GM12875 (cell line): Measurements from ENCODE around the gene CD300LB.

Experiments
- H3K4me3 ChIP-seq: one replicate; pipeline ENCODE4 v1.5.1; 2011; ENCODE audit warnings: low read depth, low read length, control low read depth
- TF ChIP-seq, protein P1 (sequence below): IDR thresholded peaks from 2 replicates; pipeline ENCODE4 v1.5.1; 2011; ENCODE audit warnings: low read depth, mild to moderate bottlenecking, control low read depth, inconsistent platforms, low read length, moderate library complexity, borderline replicate concordance; ENCODE audit not compliant: insufficient read depth

The CD300LB gene

DNA sequence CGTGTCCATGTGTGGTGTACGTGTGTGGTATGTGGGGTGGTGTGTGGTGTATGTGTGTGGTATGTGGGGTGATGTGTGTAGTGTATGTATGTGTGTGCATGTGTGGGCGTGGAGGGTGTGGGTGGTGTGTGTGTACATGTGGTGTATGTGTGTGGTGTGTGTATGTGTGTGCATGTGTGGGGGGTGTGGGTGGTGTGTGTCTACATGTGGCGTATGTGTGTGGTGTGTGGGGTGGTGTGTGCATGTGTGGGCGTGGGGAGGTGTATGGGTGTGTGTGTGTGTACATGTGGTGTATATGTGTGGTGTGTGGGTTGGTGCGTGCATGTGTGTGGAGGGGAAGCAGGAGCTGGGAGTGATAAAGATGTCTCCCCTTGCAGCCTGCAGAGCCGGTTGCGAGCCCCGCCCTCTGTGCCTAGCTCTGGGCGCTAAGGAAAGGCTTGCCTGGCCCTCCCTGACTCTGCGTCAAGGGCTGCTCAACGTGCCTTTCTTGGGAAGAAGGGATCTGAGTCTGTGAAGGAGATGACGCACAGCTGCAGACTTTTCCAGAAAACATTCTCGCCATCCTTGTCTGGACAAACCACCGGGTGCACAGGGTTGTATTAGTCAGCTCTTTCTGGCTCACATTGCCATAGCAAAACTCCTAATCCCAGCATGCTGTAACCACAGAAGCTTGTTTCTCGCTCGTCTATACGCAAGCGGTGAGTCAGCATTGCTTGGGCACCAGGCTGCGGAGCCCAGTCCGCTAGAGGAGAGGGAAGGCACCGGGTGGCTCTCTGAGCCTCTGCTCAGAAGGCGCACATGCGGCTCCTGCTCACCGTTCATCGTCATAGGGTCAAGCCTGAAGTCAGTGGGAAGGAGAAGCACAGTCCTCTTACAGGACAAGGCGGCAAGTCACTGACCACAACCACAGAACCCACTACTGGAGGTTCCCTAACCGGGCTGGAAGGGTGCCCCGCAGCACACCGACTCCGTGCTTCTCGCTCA, 38.0 kb upstream of the CD300LB start:
- TF ChIP-seq, protein P1, sequence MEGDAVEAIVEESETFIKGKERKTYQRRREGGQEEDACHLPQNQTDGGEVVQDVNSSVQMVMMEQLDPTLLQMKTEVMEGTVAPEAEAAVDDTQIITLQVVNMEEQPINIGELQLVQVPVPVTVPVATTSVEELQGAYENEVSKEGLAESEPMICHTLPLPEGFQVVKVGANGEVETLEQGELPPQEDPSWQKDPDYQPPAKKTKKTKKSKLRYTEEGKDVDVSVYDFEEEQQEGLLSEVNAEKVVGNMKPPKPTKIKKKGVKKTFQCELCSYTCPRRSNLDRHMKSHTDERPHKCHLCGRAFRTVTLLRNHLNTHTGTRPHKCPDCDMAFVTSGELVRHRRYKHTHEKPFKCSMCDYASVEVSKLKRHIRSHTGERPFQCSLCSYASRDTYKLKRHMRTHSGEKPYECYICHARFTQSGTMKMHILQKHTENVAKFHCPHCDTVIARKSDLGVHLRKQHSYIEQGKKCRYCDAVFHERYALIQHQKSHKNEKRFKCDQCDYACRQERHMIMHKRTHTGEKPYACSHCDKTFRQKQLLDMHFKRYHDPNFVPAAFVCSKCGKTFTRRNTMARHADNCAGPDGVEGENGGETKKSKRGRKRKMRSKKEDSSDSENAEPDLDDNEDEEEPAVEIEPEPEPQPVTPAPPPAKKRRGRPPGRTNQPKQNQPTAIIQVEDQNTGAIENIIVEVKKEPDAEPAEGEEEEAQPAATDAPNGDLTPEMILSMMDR = no peak

DNA sequence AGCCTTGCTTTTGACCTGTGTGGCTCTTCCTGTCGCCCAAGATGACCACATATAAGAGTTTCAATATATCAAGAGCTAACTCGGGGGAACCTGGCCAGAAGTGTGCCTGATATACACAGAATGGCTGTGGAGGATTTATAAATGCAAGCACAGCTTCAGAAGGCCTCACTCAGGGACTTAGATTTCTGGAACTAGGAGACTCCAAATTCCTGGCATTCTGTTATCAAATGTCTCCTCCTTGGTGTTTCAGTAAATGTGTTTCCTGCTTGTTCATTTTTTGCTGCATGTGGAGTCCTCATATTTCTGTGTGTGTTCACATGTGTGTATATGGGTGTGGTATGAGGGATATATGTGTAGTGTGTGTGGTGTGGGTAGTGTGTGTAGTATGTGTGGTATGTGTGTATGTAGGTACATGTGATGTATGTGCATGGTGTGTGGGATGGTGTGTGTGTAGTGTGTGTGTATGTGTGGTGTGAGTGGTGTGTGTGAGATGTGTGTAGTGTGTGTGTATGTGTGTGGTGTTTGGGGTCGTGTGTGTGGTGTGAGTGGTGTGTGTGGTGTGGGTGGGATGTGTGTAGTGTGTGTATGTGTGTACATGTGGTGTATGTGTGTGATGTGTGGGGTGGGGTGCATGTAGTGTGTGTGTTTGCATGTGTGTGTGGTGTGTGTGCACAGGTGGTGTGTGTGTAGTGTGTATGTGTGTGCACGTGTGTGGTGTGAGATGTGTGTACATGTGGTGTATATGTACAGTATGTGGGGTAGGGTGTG, 37.0 kb upstream of the CD300LB start:
- no peak overlapping the region for H3K4me3 ChIP-seq
- TF ChIP-seq, protein P1 = no peak

More for the DNA sequence above, 38.0 kb upstream of the CD300LB start:
- H3K4me3 ChIP-seq = no peak overlapping the region

DNA sequence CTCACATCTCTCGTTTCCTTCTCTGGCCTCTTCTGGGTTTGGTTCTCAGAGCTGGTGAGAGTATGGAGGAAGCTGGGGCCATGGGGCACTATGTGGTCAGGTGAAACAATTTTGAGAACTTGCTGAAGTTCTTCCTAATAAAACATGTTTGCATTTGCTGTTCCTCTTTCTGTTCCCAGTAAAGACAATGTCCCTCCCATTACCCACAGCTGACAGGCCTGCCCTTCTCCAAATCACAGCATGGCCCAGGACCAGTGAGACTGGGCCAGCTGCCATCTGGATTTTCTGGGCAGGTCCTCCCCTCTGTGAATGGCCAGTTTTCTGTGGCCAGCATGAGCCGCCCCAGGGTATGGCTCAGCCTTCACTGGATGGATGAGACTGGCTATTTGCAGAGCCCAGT, 36.1 kb upstream of the CD300LB start, which contains the start of gene CD300H:
Gene CD300H (minus strand): TSS at position 113 of the 400 bp plus-strand sequence.
- TF ChIP-seq, protein P1 = no peak
- H3K4me3 ChIP-seq = no peak within 1 kb of the TSS

DNA sequence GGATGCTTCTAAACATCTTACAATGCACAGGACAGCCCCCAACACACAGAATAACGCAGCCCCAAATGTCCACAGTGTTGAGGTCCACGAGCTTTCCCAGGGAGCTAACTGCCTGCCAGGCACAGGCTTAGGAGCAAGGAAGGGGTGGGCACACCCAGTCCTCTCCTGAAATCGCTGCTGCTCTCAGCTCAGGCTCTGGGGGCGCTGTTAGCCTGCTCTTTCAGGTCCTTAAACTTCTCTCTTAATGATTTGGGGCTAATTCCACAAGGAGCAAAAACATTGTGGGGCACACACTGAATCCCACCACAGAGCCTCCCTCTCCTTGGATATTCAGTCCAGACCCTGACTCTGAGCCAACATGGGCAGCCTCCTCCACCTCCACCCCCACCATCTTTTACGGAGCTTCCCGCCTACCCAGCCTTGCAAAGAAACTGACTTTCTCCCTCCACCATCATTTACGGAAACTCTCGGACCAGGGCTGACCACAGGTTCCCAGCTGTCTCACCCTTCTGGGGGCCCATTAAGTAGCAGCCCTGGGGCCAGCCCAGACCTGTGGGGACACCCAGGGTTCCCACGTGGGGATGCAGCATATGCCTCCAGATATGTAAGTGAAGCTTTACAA, 35.0 kb upstream of the CD300LB start:
- TF ChIP-seq, protein P1 = peak; percentile 83
- no peak overlapping the region for H3K4me3 ChIP-seq

DNA sequence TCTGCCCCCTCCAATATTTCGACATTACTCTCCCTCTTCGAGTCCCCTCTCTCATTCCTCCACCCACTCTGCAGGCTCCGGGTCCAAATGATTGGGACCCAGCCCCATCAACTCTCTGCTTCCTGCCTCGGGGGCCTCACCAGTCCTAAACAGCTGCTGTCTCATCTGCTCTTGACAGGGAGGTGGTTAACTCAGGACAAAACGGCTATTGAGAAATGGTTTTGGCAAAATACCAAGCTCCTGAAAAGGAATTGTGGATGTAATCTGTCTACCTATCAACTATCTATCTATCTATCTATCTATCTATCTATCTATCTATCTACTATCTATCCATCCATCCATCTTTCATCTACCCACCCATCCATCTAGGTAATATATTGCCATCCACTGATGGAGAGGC, 33.9 kb upstream of the CD300LB start:
- TF ChIP-seq, protein P1 = no peak

DNA sequence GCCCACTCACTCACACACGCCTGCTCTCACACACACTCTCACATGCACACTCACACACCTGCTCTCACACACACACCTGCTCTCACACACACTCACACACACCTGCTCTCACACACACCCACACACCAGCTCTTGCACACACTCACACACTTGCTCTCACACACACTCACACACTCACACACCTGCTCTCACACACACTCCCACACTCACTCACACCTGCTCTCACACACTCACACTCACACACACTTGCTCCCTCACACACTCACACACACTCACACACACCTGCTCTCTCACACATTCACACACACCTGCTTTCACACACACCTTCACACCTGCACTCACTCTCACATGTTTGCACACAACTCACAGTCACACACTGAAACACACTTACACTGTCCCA, 32.1 kb upstream of the CD300LB start:
- H3K4me3 ChIP-seq = no peak overlapping the region
- TF ChIP-seq, protein P1 = no peak

More for the DNA sequence above, 33.9 kb upstream of the CD300LB start:
- H3K4me3 ChIP-seq = no peak overlapping the region
